NCI-H460 (cell line): Measurements from ENCODE around the gene HSPB2. TPM values are rescaled to one million over a fixed set of nuclear protein-coding genes. Genes with fewer than 3 reads are reported as not detected.
"Not testable (repeated sequence)": the region's sequence is repeated elsewhere in the genome, so short reads cannot be mapped to it uniquely, and the experiment has no call there.

Experiments used
- DNase-seq: peaks from one replicate; pipeline ENCODE4 v3.0.0-alpha.2; 2016; ENCODE audit warnings: low read depth; ENCODE audit errors: extremely low read depth
- polyA plus RNA-seq: library from polyadenylated mRNA; depleted of rRNA; stranded (reverse); fragments of >200 nt; gene quantifications from 2 replicates; pipeline ENCODE4 v1.2.3, GENCODE V29; 2014; cell fraction: nucleus; rRNA removed
- total RNA-seq: library from RNA; depleted of rRNA; stranded (reverse); fragments of >200 nt; shearing (Covaris generic); gene quantifications from 2 replicates; pipeline ENCODE4 v1.2.3, GENCODE V29; 2014; rRNA removed

Gene HSPB2, protein sequence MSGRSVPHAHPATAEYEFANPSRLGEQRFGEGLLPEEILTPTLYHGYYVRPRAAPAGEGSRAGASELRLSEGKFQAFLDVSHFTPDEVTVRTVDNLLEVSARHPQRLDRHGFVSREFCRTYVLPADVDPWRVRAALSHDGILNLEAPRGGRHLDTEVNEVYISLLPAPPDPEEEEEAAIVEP
- not detected in 2 replicates for total RNA-seq
- polyA plus RNA-seq = not detected in 2 replicates

DNA sequence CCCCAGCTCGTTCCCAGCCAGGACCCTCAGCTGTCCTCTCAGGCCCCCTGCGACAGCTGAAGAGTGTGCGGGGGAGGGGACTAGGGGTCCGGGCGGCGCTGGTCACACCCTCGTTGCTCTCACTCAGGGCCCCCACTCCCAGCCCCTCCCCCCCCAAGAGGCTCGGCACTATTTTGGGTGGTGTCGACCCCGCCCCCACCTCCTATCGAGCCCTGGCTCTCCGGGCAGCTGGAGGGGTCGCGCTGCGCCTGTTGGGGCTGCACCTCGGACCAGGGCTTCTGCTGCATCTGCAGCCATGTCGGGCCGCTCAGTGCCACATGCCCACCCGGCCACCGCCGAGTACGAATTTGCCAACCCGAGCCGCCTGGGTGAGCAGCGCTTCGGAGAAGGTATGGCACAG, at the start of gene HSPB2:
Gene HSPB2, plus strand, starts transcription at position 200 of the 400 bp plus-strand sequence. Its CDS starts 96 bp downstream, at position 296.
- no peak for DNase-seq

DNA sequence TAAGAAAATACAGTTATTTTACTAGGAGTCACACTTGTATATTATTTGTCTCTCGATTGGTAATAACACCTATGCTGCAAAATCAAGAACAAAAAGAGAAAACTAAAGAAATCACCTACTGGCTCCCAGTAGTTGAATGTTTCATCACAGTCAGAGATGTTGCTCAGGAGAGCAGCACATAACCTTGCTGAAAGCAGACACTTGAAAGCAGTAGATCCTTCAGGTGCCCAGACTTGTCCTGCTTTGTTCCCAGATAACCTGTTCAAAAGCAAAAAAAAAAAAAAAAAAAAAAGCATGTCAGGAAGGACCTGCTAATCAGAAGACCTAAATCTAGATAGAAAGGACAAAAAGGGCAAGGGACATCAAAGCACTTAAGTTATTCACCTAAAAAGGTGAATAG, 42.4 kb upstream of the HSPB2 start:
- no peak for DNase-seq

DNA sequence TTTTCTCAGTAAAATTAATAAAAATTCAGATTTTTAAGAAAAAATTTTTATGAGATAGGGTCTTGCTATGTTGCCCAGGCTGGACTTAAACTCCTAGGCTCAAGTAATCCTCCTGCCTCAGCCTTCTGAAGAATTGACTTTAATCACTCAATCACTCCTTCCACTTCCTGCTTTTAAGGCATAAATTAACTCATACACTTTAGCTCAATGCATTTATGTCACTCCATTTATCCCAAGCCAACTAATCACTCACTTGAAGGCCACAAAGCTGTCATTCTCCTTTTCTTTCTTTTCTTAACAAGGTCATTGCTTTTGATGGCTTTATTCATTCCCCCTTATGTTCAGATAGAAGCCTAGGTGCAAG, 42.0 kb upstream of the HSPB2 start:
- no peak for DNase-seq

DNA sequence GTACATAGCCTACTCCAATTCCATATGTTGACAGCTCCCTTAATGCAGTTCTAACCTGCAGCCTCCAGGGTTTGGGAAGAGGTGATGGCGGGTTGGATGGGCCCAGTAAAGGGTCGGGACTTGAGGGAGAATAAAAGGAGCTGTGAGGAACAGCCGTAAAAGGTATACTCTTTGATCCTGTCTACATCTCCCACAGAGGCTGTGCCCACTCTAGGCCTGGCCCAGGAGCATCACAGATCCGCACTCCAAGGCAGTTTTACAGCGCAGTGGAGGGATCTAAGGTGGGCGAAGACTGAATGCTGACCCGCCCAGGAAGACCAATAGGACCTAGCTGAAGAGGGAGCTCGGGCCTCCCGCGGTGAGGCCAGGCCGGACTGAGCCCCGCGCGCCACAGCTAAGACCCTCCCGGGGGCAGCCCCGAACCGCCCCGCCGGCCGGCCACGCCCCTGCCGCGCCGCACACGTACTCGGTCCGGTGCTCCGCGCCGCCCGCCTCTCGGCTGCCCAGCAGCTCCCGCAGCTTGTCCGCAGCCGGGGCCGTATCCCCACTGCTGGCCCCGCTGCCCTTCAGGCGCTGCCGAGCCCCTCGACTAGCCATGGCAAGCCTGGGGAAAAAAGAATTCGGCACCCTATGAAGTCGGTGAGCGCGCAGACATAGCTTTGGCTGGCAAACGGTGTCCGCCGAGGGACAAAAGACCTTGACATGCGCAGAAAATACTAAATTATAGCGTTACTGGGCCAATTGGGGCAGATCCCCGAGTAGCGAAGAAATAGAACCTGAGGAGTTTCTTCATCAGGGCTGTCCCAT, 41.4 kb upstream of the HSPB2 start, which contains the start of gene ALG9:
Gene ALG9, minus strand, starts transcription at position 696 of the 807 bp plus-strand sequence. Its CDS starts 99 bp downstream, at position 597.
- peak; percentile 55 for DNase-seq

DNA sequence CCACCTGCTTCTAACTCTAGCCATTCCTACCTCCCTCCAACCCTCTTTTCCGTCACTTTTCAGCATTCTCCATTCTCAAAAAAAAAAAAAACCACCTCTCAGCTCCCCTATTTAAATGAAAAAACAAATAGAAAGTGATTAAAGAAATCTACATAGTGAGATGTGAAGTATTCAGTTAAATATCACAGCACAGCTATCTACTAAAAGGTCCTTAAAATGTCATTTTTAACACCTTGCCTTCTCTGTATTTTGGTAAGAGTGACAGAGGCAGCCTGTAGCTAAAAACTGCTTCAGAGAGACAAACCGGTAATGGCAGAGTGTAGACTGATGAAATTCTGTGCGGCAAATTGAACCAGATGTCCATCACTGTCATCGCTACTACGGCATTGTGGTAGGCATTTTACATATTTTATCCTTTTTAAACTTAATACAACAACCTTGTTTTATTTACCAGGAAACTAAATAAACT, 40.8 kb upstream of the HSPB2 start:
- DNase-seq = no peak

DNA sequence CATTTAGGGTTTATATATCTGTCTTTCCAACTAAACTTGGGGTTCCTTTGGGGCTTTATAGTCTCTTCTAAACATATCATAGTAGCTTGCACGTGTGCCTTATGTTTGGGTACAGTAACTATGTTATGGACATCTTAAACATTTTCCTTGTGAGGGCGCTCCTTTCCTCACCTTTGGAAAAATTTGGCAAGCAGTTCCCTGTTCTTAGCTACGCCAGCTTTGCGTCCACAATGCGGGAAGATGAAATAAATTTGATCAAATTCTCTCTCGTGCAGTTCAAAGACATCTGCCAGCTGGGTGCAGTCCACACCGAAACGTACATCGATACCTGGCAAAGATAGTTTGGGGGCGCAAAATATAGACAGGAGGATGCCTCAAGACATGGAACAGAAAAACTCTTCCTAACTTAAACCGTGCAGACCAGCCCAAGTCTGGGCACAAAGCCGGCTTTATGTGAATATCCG, 34.1 kb upstream of the HSPB2 start:
- no peak for DNase-seq

DNA sequence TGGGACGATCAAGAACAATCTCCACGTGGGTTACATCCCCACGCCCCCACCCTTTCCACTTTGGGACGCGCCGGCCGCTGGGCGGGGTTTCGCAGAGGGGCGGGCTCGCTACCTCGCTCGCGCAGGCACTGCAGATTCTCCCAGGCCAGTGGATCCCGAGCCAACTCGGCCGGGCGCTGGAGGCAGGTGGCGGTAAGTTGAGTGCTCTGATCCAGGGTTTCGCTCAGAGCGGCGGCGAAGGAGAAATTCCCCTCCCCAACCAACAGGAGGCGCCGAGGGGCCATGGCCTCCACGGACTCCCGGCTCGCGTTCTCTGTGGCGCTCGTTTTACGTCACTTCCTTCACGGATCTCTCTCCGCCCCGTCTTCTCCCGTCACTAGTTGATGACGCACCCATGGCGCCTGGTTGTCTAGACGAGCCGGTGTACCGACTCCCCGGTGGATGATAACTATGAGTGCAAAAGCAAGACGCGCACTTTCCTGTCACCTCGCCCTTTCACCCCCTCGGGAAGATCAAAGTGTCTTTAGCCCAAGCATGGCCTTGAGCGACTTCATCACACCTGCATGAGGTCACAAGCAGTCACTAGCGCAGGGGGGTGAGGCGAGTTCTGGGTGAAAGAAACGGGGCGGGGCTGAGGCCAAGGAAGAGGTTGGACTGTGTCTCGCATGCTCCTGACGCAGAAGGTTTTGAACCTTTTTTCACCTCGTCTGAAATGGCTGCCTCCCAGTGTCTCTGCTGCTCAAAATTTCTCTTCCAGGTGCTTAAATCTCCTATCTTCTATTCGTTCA, 33.5 kb upstream of the HSPB2 start, which contains the start of the genes CFAP68 and FDXACB1:
Gene CFAP68, plus strand, starts transcription at position 693 of the 788 bp plus-strand sequence. Its CDS starts 20 bp downstream, at position 713.
Gene FDXACB1, minus strand, starts transcription at position 317 of the 788 bp plus-strand sequence. Its CDS starts 33 bp downstream, at position 284.
- DNase-seq = peak; percentile 95

DNA sequence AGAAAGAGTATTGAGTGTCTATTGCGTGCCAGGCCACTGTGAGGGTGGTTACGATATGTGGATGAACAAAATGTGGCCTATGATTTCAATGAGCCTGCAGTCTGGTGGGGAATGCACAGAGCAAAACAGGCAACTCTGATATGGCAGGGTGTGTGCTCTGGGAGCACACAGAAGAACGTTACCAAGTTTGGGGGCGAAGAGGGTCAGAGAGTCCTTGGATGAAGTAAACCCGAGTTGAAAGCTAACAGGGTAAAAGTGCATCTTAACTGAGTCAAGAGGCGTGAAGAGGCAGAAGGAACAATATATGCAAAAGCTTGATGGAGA, 32.9 kb upstream of the HSPB2 start:
- DNase-seq = no peak

DNA sequence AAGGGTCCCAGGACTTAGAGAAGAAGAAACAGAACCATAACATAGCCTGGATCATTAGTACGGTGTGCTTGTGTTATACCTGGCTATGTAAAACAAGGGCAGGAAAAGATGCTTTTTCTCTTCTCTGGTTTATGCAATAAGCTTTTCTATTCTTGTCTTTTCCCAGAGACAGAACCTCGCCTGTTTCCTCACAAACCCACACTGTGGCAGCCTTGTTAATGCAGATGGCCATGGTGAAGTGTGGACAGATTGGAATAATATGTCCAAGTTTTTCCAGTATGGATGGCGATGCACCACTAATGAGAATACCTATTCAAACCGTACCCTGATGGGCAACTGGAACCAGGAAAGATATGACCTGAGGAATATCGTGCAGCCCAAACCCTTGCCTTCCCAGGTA, 30.3 kb upstream of the HSPB2 start:
- DNase-seq = no peak

DNA sequence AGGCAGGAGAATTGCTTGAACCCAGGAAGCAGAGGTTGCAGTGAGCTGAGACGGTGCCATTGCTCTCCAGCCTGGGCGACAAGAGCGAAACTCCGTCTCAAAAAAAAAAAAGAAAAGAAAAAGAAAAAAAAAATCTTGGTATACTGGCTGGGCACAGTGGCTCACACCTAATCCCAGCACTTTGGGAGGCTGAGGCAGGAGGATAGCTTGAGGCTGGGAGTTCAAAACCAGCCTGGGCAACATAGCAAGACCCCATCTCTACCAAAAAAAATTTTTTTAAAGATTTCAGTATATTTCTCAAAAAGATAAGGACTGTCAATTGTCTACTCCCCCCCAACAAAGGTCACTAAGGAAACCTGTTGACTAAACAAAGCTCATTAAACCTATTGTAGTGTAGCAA, 27.5 kb upstream of the HSPB2 start:
- not testable (repeated sequence) for DNase-seq

DNA sequence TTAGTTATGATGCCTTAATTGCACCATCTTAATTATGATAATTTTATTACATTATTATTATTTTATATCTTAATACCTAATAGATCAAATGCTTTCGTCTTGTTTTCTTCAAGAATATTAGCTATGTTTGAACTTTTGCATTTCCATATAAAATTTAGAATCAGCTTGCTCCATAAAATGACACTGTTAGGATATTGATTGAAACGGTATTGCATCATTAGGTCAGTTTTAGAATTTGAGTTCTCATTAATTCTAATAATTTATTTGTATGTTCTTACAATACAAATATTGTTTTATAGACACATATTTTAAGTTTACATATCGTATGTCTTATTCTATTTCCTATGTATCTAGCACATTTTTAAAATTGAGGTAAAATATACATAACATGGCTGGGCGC, 26.5 kb upstream of the HSPB2 start:
- no peak for DNase-seq

DNA sequence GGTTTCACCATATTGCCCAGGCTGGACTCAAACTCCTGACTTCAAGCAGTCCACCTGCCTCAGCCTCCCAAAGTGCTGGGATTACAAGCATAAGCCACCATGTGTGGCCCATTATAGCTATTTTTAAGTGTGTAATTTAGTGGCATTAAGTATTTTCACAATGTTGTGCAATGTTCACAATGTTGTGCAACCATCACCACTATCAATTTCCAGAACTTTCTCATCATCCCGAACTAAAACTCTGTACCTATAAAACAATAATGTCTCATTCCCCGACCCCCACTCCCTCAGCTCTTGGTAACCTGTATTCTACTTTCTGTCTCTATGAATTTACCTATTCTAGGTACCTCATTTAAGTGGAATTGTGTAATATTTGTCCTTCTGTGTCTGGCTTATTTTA, 25.7 kb upstream of the HSPB2 start:
- no peak for DNase-seq

DNA sequence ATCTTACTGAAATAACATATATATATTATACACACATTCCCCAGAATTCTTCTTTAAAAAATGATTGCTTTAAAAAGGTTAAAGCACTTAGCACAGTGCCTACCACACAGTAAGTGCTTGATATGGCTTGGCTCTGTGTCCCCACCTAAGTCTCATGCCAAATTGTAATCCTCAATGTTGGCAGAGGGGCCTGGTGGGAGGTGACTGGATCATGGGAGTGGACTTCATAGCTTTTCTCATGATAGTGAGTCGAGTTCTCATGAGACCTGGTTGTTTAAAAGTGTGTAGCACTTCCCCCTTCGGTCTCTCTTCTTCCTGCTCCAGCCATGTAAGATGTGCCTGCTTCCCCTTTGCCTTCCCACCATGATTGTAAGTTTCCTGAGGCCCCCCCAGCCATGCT, 7.1 kb upstream of the HSPB2 start:
- no peak for DNase-seq

DNA sequence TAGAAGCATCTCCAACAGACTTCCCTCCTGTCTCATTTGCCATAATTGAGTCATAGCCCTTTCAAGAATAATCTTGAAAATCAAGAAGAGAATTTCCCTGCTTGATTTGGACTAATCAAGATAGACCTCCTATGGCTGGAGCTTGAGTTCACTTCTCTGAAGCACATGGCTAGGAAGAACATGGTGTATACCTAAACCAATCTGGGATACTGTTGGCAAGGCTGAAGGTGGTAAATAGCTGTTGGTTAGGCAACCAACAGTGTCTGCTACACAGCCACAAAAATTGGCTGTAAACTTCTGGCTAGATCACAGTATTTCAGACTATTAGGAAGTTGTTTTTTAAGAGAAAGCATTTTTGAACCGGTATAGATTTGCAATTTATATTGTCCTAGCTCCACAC, 5.9 kb upstream of the HSPB2 start:
- no peak for DNase-seq

DNA sequence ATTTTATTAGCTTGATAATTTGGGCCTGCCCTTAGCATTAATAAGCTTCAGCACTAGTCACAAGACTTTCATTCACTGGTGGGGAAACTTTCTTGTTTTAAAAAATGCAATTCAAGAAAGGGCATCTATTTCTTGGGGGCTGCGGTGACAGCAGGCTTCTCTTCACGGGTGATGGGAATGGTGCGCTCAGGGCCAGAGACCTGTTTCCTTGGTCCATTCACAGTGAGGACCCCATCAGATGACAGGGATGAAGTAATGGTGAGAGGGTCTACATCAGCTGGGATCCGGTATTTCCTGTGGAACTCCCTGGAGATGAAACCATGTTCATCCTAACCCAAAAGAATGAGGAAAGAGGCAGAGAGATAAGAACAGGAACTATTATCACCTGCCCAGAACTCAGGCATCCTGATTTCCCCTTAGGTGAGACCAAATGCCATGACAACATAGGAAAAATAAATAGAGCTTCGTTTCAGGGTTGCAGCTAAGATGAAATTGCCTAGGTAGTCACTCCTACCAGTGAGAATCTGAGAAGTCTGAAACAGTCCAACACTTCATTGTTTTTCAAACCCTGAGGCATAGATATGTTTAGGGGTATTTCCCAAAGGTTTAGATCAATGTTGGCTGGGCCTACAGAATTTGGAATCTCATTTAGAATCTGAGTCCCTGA, 3.8 kb upstream of the HSPB2 start:
- DNase-seq = no peak

DNA sequence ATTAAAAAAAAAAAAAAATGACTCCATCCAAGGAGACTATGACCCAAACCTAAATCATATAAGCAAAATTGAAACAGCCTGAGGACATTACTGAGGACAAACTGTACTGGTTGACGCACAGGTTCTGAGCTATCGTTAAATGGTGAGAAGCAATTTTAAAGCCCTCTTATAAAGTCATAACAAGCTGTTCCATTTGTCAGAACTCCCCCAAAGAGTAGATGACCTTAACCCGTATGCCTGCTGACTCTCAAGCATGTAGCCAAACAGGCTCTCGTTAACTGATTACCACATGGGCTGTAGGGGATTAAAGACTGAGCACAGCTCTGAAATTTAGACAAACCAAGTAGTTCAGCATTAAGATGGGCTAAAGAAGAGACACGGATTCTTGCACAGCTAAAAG, 3.2 kb upstream of the HSPB2 start:
- no peak for DNase-seq

DNA sequence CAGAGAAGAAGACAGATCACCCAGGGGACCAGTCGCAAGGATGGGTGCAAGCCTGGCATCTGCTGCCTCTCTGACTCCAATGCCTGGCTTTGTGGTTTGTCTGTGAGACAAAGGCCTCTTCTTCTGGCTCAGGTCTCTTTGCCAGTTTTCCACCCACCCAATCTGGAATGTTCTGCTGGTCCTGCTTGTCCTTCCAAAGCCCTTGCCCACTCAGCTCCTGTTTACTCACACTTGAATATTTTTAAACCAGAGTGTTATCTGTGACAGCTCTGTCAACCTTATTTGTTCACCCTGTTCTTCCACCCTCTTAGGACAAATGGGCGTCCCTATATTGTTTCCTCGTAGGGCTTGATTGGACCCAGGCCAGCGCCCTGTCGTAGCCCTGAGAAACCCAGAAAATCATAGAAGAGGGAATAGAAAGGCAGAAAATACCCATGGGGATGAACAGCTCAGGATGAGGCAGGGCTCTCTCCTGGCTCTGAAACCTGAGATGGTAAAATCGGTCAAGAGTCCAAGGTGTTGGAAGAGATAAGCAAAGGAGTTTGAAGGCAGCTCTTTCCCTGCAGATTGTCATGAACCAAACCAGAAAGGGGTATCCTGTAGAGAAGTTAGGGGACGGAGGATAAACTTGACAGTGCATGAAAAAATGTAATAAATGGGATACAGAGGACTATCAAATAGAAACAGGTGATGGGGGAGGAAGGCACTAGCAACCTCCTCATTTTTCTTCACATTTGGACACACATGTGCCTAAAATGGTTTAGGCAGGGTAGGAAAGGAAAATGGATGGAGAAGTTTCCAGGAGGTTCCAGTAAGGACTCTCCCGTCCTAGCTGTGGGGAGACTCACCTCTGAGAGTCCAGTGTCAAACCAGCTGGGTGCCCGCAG, 1.6 kb upstream of the HSPB2 start:
- DNase-seq = no peak

DNA sequence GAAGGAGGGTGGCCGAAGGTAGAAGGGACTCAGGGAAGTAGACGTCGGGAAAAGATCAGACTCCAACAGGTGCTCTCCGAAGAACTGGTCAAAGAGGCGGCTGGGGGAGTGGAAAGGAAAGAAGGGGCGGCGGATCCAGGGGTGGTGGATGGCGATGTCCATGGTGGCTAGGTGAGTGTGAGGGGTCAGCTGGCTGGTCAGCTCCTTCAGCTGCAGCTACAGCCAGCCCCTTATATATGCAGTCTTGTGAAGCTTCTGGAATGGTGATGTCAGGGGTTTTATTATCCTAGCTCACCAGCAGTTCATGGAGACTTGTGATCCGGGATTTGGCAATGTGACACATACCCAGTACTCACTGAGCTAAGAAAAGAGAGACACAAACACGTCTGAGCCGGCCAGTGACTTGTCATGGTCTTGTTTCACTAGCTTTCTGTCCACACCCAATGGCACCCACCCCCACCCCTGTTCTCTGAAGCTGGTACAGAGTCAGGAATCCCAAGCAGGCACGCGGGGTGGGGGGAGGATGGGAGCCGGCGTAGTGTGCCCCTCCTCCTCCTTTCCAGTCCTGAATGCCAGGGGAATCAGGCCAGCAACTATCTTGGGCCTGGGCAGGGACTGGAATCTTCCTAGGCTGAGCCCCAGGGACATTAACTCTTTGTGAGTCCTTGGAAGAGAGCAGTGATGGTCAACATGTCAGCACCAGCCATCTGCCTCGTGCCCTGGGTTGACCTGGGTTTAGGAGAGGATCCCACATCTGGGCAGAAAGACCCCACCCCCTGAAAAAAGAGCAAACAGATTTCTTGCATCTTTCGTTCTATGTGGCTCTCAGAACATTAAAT, 752 bp upstream of the HSPB2 start, which contains the start of gene CRYAB:
Gene CRYAB, minus strand, starts transcription at position 208 of the 839 bp plus-strand sequence. Its CDS starts 46 bp downstream, at position 162.
- peak; percentile 59 for DNase-seq
